PC-3 (cell line): ENCODE data around the gene DSG3. TPM values are rescaled to one million over a fixed set of nuclear protein-coding genes. Genes with fewer than 3 reads are reported as not detected.

Experiments
- ATAC-seq: fragments of 200-7000 bp; cut with Tn5 transposase; 2 replicates; pipeline ENCODE4 v1.9.1; 2020; ENCODE audit warnings: mild to moderate bottlenecking, moderate library complexity
- BruUV-seq: library from RNA; stranded (reverse); fragments of 400-500 nt; replicated peaks from 2 replicates; lab custom pipeline; 2021; lab: Mats Ljungman, UMichigan
- CTCF ChIA-PET: fragments of 300-600 bp; sonication (Branson Sonifier 250); formaldehyde crosslinking; loops from one replicate; lab custom pipeline; 2022; ENCODE audit warnings: antibody characterized with exemption; lab: Charles Lee
- POLR2A ChIA-PET: fragments of 300-600 bp; sonication (Branson Sonifier 250); formaldehyde crosslinking; loops from one replicate; lab custom pipeline; 2022; ENCODE audit warnings: antibody characterized with exemption; ENCODE audit not compliant: unreplicated experiment; lab: Charles Lee
- DNase-seq: peaks from one replicate; pipeline ENCODE4 v3.0.0-alpha.2; 2015
- H2AFZ ChIP-seq: fragments of 300-600 bp; sonication (generic); 2 replicates; pipeline ENCODE4 v1.6.0; 2016; ENCODE audit warnings: antibody characterized with exemption, low read length
- H3F3A ChIP-seq: fragments of 300-600 bp; sonication (generic); one replicate; pipeline ENCODE4 v1.6.0; 2017; ENCODE audit warnings: antibody characterized with exemption, low read length, control low read depth, mild to moderate bottlenecking; ENCODE audit not compliant: unreplicated experiment
- H3K27ac ChIP-seq: fragments of 300-600 bp; sonication (generic); 2 replicates; pipeline ENCODE4 v1.5.1; 2016; ENCODE audit warnings: mild to moderate bottlenecking, low read length
- H3K27me3 ChIP-seq: fragments of 300-600 bp; sonication (generic); 2 replicates; pipeline ENCODE4 v1.6.1; 2016; ENCODE audit warnings: low read length, mixed read lengths
- H3K36me3 ChIP-seq: fragments of 300-600 bp; sonication (generic); 2 replicates; pipeline ENCODE4 v1.6.1; 2016; ENCODE audit warnings: low read depth, mixed run types, low read length, mixed read lengths
- H3K4me1 ChIP-seq: fragments of 300-600 bp; sonication (generic); 2 replicates; pipeline ENCODE4 v1.5.1; 2016; ENCODE audit warnings: low read length; ENCODE audit not compliant: insufficient read depth
- H3K4me2 ChIP-seq: fragments of 300-600 bp; sonication (generic); 2 replicates; pipeline ENCODE4 v1.6.0; 2016; ENCODE audit warnings: low read length
- H3K4me3 ChIP-seq: fragments of 300-600 bp; sonication (generic); 2 replicates; pipeline ENCODE4 v1.5.1; 2016; ENCODE audit warnings: mild to moderate bottlenecking, low read length, mixed read lengths
- H3K79me2 ChIP-seq: fragments of 300-600 bp; sonication (generic); 2 replicates; pipeline ENCODE4 v1.6.1; 2017; ENCODE audit warnings: low read length, mixed read lengths
- H3K9ac ChIP-seq: fragments of 300-600 bp; sonication (generic); 2 replicates; pipeline ENCODE4 v1.6.0; 2016; ENCODE audit warnings: mild to moderate bottlenecking, low read length
- H3K9me2 ChIP-seq: fragments of 300-600 bp; sonication (generic); replicated peaks from 2 replicates; pipeline ENCODE4 v1.6.1; 2016; ENCODE audit warnings: mixed run types, low read length, mixed read lengths
- H3K9me3 ChIP-seq: fragments of 300-600 bp; sonication (generic); 2 replicates; pipeline ENCODE4 v1.6.1; 2016; ENCODE audit warnings: low read length, mixed read lengths
- H4K20me1 ChIP-seq: fragments of 300-600 bp; sonication (generic); 2 replicates; pipeline ENCODE4 v1.6.1; 2016; ENCODE audit warnings: low read length, mixed read lengths
- EZH2 ChIP-seq: fragments of 300-600 bp; sonication (generic); IDR thresholded peaks from one replicate; pipeline ENCODE4 v1.6.1; 2017; ENCODE audit warnings: antibody characterized with exemption, mild to moderate bottlenecking, low read length; ENCODE audit not compliant: unreplicated experiment
- EZH2phosphoT487 ChIP-seq: fragments of 300-600 bp; sonication (generic); IDR thresholded peaks from 2 replicates; pipeline ENCODE4 v1.6.1; 2018; ENCODE audit warnings: mild to moderate bottlenecking, antibody characterized with exemption, low read length, borderline replicate concordance
- intact Hi-C: fragments of 100-400 bp; cut with micrococcal nuclease; formaldehyde crosslinking; loops from 2 replicates; pipeline ENCODE4 v1.9.0; 2023
- total RNA-seq: library from RNA; depleted of rRNA; stranded (reverse); fragments of >200 nt; gene quantifications from 2 replicates; pipeline ENCODE4 v1.2.3, GENCODE V29; 2014
- TF ChIP-seq, protein P1 (sequence below): fragments of 300-600 bp; sonication (generic); conservative IDR thresholded peaks from 2 replicates; pipeline ENCODE4 v1.5.1; 2017; ENCODE audit warnings: antibody characterized with exemption, low read depth, mild to moderate bottlenecking, low read length

DSG3 gene
- total RNA-seq, 1 experiment from 2014 or later, result not detected

DNA sequence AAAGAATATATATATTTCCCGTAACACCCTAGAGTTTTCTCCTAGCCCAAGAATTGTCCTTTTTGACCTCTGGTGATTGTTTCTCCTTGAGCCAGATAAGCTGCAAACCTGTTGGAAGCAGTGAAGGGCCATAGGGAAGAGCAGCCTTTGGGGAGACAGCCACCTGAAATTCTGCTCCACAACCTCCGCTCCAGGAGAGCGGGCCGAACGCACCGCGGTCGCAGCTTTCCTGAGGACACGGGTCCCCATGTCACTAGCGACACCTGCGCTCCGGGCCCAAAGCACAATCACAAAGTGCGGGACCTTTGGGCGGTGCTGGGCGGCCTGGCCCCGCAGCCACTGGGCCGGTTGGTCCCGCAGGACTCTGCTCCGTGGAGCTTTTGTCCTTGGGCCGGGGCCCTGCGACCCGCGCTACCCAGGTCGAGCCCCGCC lies 49.9 kb downstream of the DSG3 start:
- CTCF ChIA-PET, result no interaction called here
- H3K4me2 ChIP-seq, result peak overlapping the region; percentile 85
- BruUV-seq, result no TSS peak
- intact Hi-C loops, result no loop called here
- H3K79me2 ChIP-seq, result peaks cover 38% of the 10 kb centered on the region
- peak overlapping the region; percentile 86 for H3K4me3 ChIP-seq
- H3K36me3 ChIP-seq, result no peaks in the 10 kb centered on the region
- TF ChIP-seq EZH2phosphoT487, result no peak
- peak overlapping the region; percentile 46 for H3K27ac ChIP-seq
- H3K9ac ChIP-seq, result peak overlapping the region; percentile 91
- no peaks in the 10 kb centered on the region for H3K9me2 ChIP-seq
- POLR2A ChIA-PET, result no interaction called here
- peak overlapping the region; percentile 63 for H2AFZ ChIP-seq
- no peak for ATAC-seq
- no peaks in the 10 kb centered on the region for H4K20me1 ChIP-seq
- H3K9me3 ChIP-seq, result no peaks in the 10 kb centered on the region
- no peaks in the 10 kb centered on the region for H3F3A ChIP-seq
- H3K4me1 ChIP-seq, result peaks cover 7% of the 10 kb centered on the region; the same call in 1 of the 2 replicates
- no peaks in the 10 kb centered on the region for H3K27me3 ChIP-seq
- DNase-seq, result no peak

DNA sequence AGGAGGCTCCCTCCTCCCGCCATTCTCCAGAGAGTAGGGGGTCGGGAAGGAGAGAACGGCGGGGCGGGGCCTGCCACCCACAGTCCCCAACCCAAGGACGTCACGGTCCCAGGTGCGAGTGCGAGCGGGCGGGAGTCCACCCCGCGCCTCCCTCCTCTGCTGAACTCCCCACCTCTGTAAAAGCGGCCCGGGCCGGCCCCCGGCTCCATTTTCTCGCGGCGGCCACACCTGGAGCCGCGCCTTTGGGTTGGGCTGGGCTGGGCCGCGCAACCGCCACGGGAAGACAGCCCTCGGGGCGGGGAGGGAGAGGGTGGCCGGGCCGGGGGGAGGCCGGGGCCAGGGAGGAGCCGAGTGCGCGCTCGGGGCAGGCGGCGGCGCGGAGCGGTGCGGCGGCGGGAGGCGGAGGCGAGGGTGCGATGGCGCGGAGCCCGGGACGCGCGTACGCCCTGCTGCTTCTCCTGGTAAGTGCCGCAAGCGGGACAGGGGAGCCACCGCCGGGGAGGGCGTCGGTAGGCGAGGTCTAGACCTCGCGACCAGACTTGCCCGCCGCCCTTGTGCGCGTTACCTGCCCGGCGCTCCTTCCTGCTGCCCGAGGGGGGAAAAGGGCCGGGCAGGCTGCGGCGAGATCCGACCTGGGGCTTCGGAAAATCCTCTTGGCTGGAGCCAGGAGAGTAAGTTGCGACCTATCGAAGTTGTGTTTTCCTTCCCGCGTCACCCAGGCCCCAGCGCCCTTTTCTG lies 50.5 kb downstream of the DSG3 start, which contains the start of gene DSG2:
Gene DSG2, plus strand, starts transcription at position 342 of the 738 bp plus-strand sequence. Its CDS starts 75 bp downstream, at position 417.
- Histone ChIP-seq H3K27ac (peak within 1 kb of the TSS; percentile 62), H3K27me3 (no peaks in the 10 kb centered on the region), H2AFZ (peak within 1 kb of the TSS; percentile 69), H3K9ac (peak within 1 kb of the TSS; percentile 91), H3K4me1 (peaks cover 7% of the 10 kb centered on the region; the same call in 1 of the 2 replicates), H3F3A (no peaks in the 10 kb centered on the region), H3K36me3 (no peaks in the 10 kb centered on the region), H3K4me2 (peak within 1 kb of the TSS; percentile 85), H3K4me3 (peak within 1 kb of the TSS; percentile 86), H3K9me2 (no peaks in the 10 kb centered on the region), H3K9me3 (no peaks in the 10 kb centered on the region), H3K79me2 (peaks cover 40% of the 10 kb centered on the region), H4K20me1 (no peaks in the 10 kb centered on the region)
- ChIA-PET POLR2A (no interaction called here), CTCF (no interaction called here)
- DNase-seq, result peak; percentile 59
- peak; percentile 96 for ATAC-seq
- intact Hi-C loops, result no loop called here
- TF ChIP-seq EZH2phosphoT487 (no peak), EZH2 (no peak)
- TF ChIP-seq, protein P1, sequence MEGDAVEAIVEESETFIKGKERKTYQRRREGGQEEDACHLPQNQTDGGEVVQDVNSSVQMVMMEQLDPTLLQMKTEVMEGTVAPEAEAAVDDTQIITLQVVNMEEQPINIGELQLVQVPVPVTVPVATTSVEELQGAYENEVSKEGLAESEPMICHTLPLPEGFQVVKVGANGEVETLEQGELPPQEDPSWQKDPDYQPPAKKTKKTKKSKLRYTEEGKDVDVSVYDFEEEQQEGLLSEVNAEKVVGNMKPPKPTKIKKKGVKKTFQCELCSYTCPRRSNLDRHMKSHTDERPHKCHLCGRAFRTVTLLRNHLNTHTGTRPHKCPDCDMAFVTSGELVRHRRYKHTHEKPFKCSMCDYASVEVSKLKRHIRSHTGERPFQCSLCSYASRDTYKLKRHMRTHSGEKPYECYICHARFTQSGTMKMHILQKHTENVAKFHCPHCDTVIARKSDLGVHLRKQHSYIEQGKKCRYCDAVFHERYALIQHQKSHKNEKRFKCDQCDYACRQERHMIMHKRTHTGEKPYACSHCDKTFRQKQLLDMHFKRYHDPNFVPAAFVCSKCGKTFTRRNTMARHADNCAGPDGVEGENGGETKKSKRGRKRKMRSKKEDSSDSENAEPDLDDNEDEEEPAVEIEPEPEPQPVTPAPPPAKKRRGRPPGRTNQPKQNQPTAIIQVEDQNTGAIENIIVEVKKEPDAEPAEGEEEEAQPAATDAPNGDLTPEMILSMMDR, result no peak
- no TSS peak for BruUV-seq

DNA sequence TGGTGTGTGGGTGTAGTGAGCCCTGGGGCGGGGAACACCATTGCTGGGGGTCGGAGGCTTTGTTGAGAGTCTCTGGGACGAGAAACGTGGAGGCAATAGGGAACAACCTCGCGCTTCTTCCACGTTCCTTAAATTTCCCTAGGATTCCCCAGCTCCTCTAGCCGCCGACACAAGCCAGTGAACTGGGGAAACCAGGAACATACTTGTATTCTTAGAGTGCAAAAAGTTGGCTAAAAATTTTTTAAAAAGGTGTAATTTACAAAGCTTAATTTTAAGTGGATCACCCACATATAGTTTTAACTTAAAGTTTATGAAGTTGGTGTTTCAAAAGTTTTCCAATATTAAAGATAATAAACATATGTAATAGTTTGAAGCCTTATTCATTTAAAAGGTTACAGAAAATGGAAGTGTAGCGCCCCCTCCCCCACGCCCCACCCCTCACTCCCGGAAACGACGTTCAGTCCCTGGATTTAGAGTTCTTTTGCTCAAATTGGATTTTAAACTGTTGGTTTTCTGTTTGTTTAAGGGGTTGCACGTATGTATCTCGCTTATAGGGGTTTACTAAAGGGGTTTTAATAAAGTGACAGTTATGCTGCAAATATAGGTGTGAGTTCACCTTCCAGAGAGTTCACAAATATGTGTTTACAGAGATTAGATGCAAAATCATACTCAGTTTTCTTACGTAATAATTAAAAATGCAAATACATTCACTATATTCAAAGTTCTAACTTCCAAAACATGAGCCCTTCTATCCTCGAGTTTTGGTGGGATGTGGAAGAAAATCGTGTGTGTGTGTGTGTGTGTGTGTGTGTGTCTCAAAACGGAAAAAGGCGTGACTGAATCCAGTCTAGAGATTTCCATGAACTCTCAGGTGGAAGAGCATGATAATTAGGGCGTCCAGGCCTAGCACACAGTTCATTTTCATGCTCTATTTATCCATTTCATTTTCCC lies 51.3 kb downstream of the DSG3 start:
- Histone ChIP-seq H3K36me3 (no peaks in the 10 kb centered on the region), H2AFZ (peak overlapping the region; percentile 69), H3K27me3 (no peaks in the 10 kb centered on the region), H3K4me3 (peak overlapping the region; percentile 86), H3F3A (no peaks in the 10 kb centered on the region), H3K9me2 (no peaks in the 10 kb centered on the region), H4K20me1 (no peaks in the 10 kb centered on the region), H3K9ac (peak overlapping the region; percentile 91), H3K4me2 (peak overlapping the region; percentile 85), H3K79me2 (peaks cover 49% of the 10 kb centered on the region), H3K9me3 (no peaks in the 10 kb centered on the region), H3K4me1 (peaks cover 7% of the 10 kb centered on the region; the same call in 1 of the 2 replicates), H3K27ac (peak overlapping the region; percentile 62)
- no peak for DNase-seq
- TF ChIP-seq, protein P1, result no peak
- TF ChIP-seq EZH2phosphoT487 (no peak), EZH2 (no peak)
- ChIA-PET CTCF (no interaction called here), POLR2A (no interaction called here)
- ATAC-seq, result no peak; the same call in 1 of the 2 replicates
- intact Hi-C loops, result no loop called here
- BruUV-seq, result TSS peak; percentile 54
